HEK293 (cell line): ENCODE measurements around the gene FIGNL1.
"Not testable (repeated sequence)": the region's sequence is repeated elsewhere in the genome, so short reads cannot be mapped to it uniquely, and the experiment has no call there.

Experiments
- CTCF ChIA-PET: fragments of 350-600 bp; formaldehyde crosslinking; extraction: SDS; loops from one replicate; lab custom pipeline; 2021; ENCODE audit warnings: antibody characterized with exemption; lab: Yijun Ruan, JAX
- POLR2A ChIA-PET: fragments of 300-600 bp; formaldehyde crosslinking; extraction: SDS; loops from one replicate; lab custom pipeline; 2020; ENCODE audit warnings: antibody characterized with exemption, inconsistent platforms; lab: Yijun Ruan, JAX
- H3K27ac ChIP-seq: fragments of 200-500 bp; sonication (Bioruptor generic); 2 replicates; pipeline ENCODE4 v1.5.1; 2014; ENCODE audit warnings: low read depth, low read length, control low read depth, inconsistent platforms; ENCODE audit errors: extremely low read depth
- H3K36me3 ChIP-seq, 2 experiments: fragments of 200-500 bp in 1 of 2; sonication (Bioruptor generic) in 1 of 2; 1 replicate in 1 of 2; 2 replicates in 1 of 2; pipeline ENCODE4 v1.5.1; 2014 to 2017; ENCODE audit warnings: inconsistent platforms in 2 of 2, low read length in 2 of 2; ENCODE audit not compliant: control insufficient read depth in 2 of 2, insufficient read depth in 1 of 2
- H3K4me1 ChIP-seq: fragments of 200-500 bp; sonication (Bioruptor generic); 2 replicates; pipeline ENCODE4 v1.5.1; 2014; ENCODE audit warnings: mild to moderate bottlenecking, low read length, inconsistent platforms; ENCODE audit not compliant: control insufficient read depth, insufficient read depth
- H3K4me3 ChIP-seq: 2 replicates; pipeline ENCODE4 v1.5.1; 2011; ENCODE audit warnings: low read depth, mild to moderate bottlenecking, control low read depth, low read length, moderate library complexity
- H3K9me3 ChIP-seq: fragments of 200-500 bp; sonication (Bioruptor generic); 2 replicates; pipeline ENCODE4 v1.5.1; 2014; ENCODE audit warnings: low read depth, low read length, inconsistent platforms; ENCODE audit not compliant: control insufficient read depth, insufficient read depth
- BCL11B ChIP-seq: fragments of 450-650 bp; formaldehyde crosslinking; IDR thresholded peaks from 2 replicates; pipeline ENCODE4 v1.5.1; 2016; ENCODE audit warnings: low read depth, missing biosample characterization, missing genetic modification characterization
- GFI1B ChIP-seq: fragments of 450-650 bp; formaldehyde crosslinking; IDR thresholded peaks from 2 replicates; pipeline ENCODE4 v1.5.1; 2016; ENCODE audit warnings: missing biosample characterization, missing genetic modification characterization
- HOXC10 ChIP-seq: sonication (generic); formaldehyde crosslinking; IDR thresholded peaks from 2 replicates; pipeline ENCODE4 v1.8.1; 2023; ENCODE audit warnings: mild to moderate bottlenecking, missing genetic modification reagents
- KLF16 ChIP-seq: fragments of 450-650 bp; formaldehyde crosslinking; IDR thresholded peaks from 2 replicates; pipeline ENCODE4 v1.5.1; 2017; ENCODE audit warnings: missing biosample characterization, missing genetic modification characterization
- KLF9 ChIP-seq: fragments of 450-650 bp; formaldehyde crosslinking; IDR thresholded peaks from 2 replicates; pipeline ENCODE4 v1.5.1; 2016; ENCODE audit warnings: missing biosample characterization, missing genetic modification characterization, low read depth
- OSR2 ChIP-seq: fragments of 450-650 bp; formaldehyde crosslinking; IDR thresholded peaks from 2 replicates; pipeline ENCODE4 v1.5.1; 2016; ENCODE audit warnings: missing biosample characterization, missing genetic modification characterization
- SP2 ChIP-seq: fragments of 450-650 bp; formaldehyde crosslinking; IDR thresholded peaks from 2 replicates; pipeline ENCODE4 v1.5.1; 2016; ENCODE audit warnings: missing biosample characterization, missing genetic modification characterization
- SP3 ChIP-seq: fragments of 450-650 bp; formaldehyde crosslinking; IDR thresholded peaks from 2 replicates; pipeline ENCODE4 v1.5.1; 2016; ENCODE audit warnings: missing biosample characterization, missing genetic modification characterization
- SP7 ChIP-seq: fragments of 450-650 bp; formaldehyde crosslinking; IDR thresholded peaks from 2 replicates; pipeline ENCODE4 v1.5.1; 2016; ENCODE audit warnings: missing biosample characterization, missing genetic modification characterization
- ZBTB1 ChIP-seq: fragments of 450-650 bp; formaldehyde crosslinking; IDR thresholded peaks from 2 replicates; pipeline ENCODE4 v1.5.1; 2016; ENCODE audit warnings: missing biosample characterization, missing genetic modification characterization
- ZEB2 ChIP-seq: fragments of 450-650 bp; formaldehyde crosslinking; IDR thresholded peaks from 2 replicates; pipeline ENCODE4 v1.5.1; 2016; ENCODE audit warnings: missing biosample characterization, missing genetic modification characterization
- ZFHX2 ChIP-seq: fragments of 450-650 bp; formaldehyde crosslinking; conservative IDR thresholded peaks from 2 replicates; pipeline ENCODE4 v1.5.1; 2016; ENCODE audit warnings: missing biosample characterization, missing genetic modification characterization
- ZNF16 ChIP-seq: fragments of 450-650 bp; formaldehyde crosslinking; IDR thresholded peaks from 2 replicates; pipeline ENCODE4 v1.5.1; 2016; ENCODE audit warnings: low read depth, missing biosample characterization, missing genetic modification characterization
- ZNF211 ChIP-seq: fragments of 450-650 bp; formaldehyde crosslinking; IDR thresholded peaks from 2 replicates; pipeline ENCODE4 v1.5.1; 2016; ENCODE audit warnings: low read depth, missing biosample characterization, missing genetic modification characterization
- ZNF302 ChIP-seq: fragments of 450-650 bp; formaldehyde crosslinking; IDR thresholded peaks from 2 replicates; pipeline ENCODE4 v1.5.1; 2016; ENCODE audit warnings: missing biosample characterization, missing genetic modification characterization, low read depth
- ZNF529 ChIP-seq: fragments of 450-650 bp; formaldehyde crosslinking; IDR thresholded peaks from 2 replicates; pipeline ENCODE4 v1.5.1; 2017; ENCODE audit warnings: missing genetic modification characterization, missing biosample characterization; ENCODE audit not compliant: insufficient replicate concordance
- ZNF558 ChIP-seq: fragments of 450-650 bp; formaldehyde crosslinking; IDR thresholded peaks from 2 replicates; pipeline ENCODE4 v1.5.1; 2016; ENCODE audit warnings: missing biosample characterization, missing genetic modification characterization
- ZNF561 ChIP-seq: fragments of 450-650 bp; IDR thresholded peaks from 2 replicates; pipeline ENCODE4 v1.5.1; 2018; ENCODE audit warnings: missing biosample characterization, missing genetic modification characterization, borderline replicate concordance
- ZNF791 ChIP-seq: fragments of 450-650 bp; formaldehyde crosslinking; IDR thresholded peaks from 2 replicates; pipeline ENCODE4 v1.5.1; 2016; ENCODE audit warnings: missing biosample characterization, missing genetic modification characterization
- TF ChIP-seq, protein P1 (sequence below): fragments of 450-650 bp; formaldehyde crosslinking; IDR thresholded peaks from 2 replicates; pipeline ENCODE4 v1.5.1; 2017; ENCODE audit warnings: missing biosample characterization, missing genetic modification characterization
- TF ChIP-seq, protein P2 (sequence below): fragments of 450-650 bp; formaldehyde crosslinking; IDR thresholded peaks from 2 replicates; pipeline ENCODE4 v1.5.1; 2016; ENCODE audit warnings: missing biosample characterization, missing genetic modification characterization
- TF ChIP-seq, protein P3 (sequence below): IDR thresholded peaks from 2 replicates; pipeline ENCODE4 v1.6.1; 2011; ENCODE audit warnings: mild to moderate bottlenecking, low read depth, low read length, borderline replicate concordance

Gene FIGNL1

DNA sequence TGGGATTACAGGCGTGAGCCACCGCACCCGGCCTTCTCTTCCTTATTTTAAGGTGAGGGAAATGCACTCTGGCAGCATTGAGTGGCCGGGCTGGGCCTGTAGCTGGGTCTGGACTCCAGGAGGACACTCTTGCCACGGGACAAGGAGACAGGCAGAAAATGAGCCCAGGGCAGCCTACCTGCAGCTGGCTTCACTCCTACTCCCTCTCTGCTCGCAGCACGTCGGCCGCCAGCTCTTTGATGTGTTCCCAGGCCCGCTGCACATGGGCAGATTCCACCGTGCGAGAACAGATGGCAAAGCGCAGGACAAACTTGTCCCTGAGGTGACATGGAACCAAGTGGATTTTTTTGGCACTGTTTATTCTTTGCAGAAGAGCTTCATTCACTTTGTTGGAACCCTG lies 12.9 kb upstream of the FIGNL1 start (continued):
- TF ChIP-seq ZNF558 = no peak
- no peak for TF ChIP-seq KLF9 (tag by site-specific recombination)
- TF ChIP-seq GFI1B (tag by site-specific recombination) = no peak
- TF ChIP-seq SP2 (tag by site-specific recombination) = no peak

DNA sequence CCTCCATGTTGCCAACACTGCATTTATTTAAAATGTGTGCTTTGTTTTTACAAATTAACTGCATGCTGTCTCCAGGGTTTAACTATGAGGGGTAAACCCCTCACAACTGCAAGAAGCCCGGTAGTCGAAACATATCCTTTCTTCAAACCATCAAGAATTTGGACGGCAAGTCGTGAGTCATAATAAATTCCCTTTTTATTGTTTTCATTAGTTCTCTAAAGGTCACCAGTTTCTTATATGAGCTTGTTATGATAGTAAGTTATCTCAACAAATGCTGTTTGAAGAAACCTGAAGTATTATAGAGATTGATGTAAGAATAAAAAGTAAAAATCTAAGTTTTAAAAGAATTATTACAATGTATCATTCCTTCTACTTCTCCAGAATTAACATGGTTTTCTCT lies 12.2 kb upstream of the FIGNL1 start:
- H3K4me3 ChIP-seq = no peak overlapping the region
- POLR2A ChIA-PET = interaction anchor here (0.7 kb wide), 1 partner anchor 125 kb away, joined by 4 read pairs; no protein-coding TSS in a partner anchor
- TF ChIP-seq KLF16 (no peak), SP7 (no peak), OSR2 (no peak), BCL11B (no peak)
- TF ChIP-seq, protein P1, sequence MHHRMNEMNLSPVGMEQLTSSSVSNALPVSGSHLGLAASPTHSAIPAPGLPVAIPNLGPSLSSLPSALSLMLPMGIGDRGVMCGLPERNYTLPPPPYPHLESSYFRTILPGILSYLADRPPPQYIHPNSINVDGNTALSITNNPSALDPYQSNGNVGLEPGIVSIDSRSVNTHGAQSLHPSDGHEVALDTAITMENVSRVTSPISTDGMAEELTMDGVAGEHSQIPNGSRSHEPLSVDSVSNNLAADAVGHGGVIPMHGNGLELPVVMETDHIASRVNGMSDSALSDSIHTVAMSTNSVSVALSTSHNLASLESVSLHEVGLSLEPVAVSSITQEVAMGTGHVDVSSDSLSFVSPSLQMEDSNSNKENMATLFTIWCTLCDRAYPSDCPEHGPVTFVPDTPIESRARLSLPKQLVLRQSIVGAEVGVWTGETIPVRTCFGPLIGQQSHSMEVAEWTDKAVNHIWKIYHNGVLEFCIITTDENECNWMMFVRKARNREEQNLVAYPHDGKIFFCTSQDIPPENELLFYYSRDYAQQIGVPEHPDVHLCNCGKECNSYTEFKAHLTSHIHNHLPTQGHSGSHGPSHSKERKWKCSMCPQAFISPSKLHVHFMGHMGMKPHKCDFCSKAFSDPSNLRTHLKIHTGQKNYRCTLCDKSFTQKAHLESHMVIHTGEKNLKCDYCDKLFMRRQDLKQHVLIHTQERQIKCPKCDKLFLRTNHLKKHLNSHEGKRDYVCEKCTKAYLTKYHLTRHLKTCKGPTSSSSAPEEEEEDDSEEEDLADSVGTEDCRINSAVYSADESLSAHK (tag by site-specific recombination) = no peak
- TF ChIP-seq, protein P2, sequence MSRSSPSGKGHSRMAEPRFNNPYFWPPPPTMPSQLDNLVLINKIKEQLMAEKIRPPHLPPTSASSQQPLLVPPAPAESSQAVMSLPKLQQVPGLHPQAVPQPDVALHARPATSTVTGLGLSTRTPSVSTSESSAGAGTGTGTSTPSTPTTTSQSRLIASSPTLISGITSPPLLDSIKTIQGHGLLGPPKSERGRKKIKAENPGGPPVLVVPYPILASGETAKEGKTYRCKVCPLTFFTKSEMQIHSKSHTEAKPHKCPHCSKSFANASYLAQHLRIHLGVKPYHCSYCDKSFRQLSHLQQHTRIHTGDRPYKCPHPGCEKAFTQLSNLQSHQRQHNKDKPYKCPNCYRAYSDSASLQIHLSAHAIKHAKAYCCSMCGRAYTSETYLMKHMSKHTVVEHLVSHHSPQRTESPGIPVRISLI (tag by site-specific recombination) = no peak
- TF ChIP-seq, all 188 proteins: peak for 0
- Histone ChIP-seq H3K27ac (no peak overlapping the region), H3K36me3 (no peaks in the 10 kb centered on the region), H3K4me1 (no peaks in the 10 kb centered on the region), H3K9me3 (no peaks in the 10 kb centered on the region)
- CTCF ChIA-PET = interaction anchor here (1.3 kb wide), 1 partner anchor 700 kb away, joined by 4 read pairs; no protein-coding TSS in a partner anchor

DNA sequence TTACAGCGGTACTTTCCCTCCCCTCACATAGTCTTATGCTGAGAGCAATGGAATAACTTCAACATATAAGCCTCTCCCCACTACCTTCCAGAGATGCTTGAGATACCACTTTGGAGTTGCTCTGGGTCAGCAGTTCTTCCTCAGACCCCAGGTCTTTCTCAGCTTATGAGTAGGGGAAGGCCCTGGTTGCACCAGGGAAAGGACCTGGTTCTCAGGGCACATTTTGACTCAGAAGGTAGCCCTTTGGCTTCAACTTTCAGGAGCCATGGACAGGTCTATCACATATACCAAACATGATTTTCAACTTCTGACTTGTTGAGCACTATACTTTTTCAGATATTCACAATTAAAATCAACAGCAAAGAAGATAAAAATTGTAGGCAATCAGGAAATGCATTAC lies 11.5 kb upstream of the FIGNL1 start:
- Histone ChIP-seq H3K27ac (no peak overlapping the region), H3K36me3 (no peaks in the 10 kb centered on the region), H3K4me3 (no peak overlapping the region), H3K9me3 (no peaks in the 10 kb centered on the region), H3K4me1 (no peaks in the 10 kb centered on the region)
- ChIA-PET CTCF (interaction anchor here (0.6 kb wide), 1 partner anchor 696 kb away, joined by 5 read pairs; no protein-coding TSS in a partner anchor), POLR2A (no interaction called here)
- TF ChIP-seq ZNF211 (tag by site-specific recombination) (no peak), ZNF302 (tag by site-specific recombination) (no peak), ZFHX2 (no peak), ZNF791 (tag by site-specific recombination) (no peak), ZEB2 (tag by site-specific recombination) (no peak), ZNF561 (tag by site-specific recombination) (no peak), ZBTB1 (tag by site-specific recombination) (no peak), HOXC10 (CRISPR knock-in tag) (no peak), ZNF529 (no peak), ZNF16 (tag by site-specific recombination) (no peak), SP3 (no peak)
- TF ChIP-seq, protein P2 (tag by site-specific recombination) = no peak
- TF ChIP-seq, protein P3, sequence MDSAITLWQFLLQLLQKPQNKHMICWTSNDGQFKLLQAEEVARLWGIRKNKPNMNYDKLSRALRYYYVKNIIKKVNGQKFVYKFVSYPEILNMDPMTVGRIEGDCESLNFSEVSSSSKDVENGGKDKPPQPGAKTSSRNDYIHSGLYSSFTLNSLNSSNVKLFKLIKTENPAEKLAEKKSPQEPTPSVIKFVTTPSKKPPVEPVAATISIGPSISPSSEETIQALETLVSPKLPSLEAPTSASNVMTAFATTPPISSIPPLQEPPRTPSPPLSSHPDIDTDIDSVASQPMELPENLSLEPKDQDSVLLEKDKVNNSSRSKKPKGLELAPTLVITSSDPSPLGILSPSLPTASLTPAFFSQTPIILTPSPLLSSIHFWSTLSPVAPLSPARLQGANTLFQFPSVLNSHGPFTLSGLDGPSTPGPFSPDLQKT = no peak

DNA sequence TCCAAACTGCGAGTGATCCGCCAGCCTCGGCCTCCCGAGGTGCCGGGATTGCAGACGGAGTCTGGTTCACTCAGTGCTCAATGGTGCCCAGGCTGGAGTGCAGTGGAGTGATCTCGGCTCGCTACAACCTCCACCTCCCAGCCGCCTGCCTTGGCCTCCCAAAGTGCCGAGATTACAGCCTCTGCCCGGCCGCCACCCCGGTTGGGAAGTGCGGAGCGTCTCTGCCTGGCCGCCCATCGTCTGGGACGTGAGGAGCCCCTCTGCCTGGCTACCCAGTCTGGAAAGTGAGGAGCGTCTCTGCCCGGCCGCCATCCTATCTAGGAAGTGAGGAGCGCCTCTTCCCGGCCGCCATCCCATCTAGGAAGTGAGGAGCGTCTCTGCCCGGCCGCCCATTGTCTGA lies 9.0 kb upstream of the FIGNL1 start:
- H3K36me3 ChIP-seq, CTCF ChIA-PET, H3K9me3 ChIP-seq, H3K4me3 ChIP-seq, POLR2A ChIA-PET, H3K4me1 ChIP-seq, H3K27ac ChIP-seq: not testable (repeated sequence)

DNA sequence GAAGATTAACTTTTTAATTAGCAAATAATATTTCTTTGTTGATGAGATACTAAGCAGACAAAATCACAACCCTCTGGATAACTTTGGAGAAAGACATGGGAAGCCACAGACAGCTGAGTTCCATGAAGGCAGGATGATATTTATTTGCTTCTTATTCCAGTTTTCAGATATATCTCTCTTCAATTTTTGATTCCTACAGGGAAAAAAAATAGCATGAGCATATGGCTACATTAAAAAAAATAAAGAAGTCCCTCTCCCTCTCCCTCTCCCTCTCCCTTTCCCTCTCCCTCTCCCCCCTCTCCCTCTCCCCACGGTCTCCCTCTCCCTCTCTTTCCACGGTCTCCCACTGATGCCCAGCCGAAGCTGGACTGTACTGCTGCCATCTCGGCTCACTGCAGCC lies 8.5 kb upstream of the FIGNL1 start:
- H3K4me1 ChIP-seq, H3K36me3 ChIP-seq, H3K9me3 ChIP-seq, H3K27ac ChIP-seq, POLR2A ChIA-PET, H3K4me3 ChIP-seq: not testable (repeated sequence)
- CTCF ChIA-PET = interaction anchor here (0.9 kb wide), 1 partner anchor 9 kb away, joined by 5 read pairs; no protein-coding TSS in a partner anchor
